IMR-90 (cell line): ENCODE data around the gene PROZ. TPM values are rescaled to one million over a fixed set of nuclear protein-coding genes. Genes with fewer than 3 reads are reported as not detected.

Experiments used
- ATAC-seq: fragments of 200-7000 bp; cut with Tn5 transposase; 2 replicates; pipeline ENCODE4 v1.9.1; 2020; ENCODE audit warnings: low read depth, mild to moderate bottlenecking, moderate library complexity
- BruUV-seq: library from RNA; stranded (reverse); fragments of 400-500 nt; replicated peaks from 2 replicates; lab custom pipeline; 2021; lab: Mats Ljungman, UMichigan
- CTCF ChIA-PET: fragments of 300-600 bp; formaldehyde crosslinking; extraction: SDS; loops from one replicate; lab custom pipeline; 2021; ENCODE audit warnings: antibody characterized with exemption; lab: Yijun Ruan, JAX
- POLR2A ChIA-PET: fragments of 300-600 bp; sonication (Branson Sonifier 250); formaldehyde crosslinking; loops from one replicate; lab custom pipeline; 2022; ENCODE audit warnings: antibody characterized with exemption; ENCODE audit not compliant: unreplicated experiment; lab: Charles Lee
- DNase-seq: peaks from one replicate; pipeline ENCODE4 v3.0.0; 2013
- H2AFZ ChIP-seq: replicated peaks from 2 replicates; pipeline ENCODE3; 2013; ENCODE audit warnings: low read length, mild to moderate bottlenecking; ENCODE audit not compliant: poor library complexity
- H2AK5ac ChIP-seq: 2 replicates; pipeline ENCODE4 v1.6.1; 2013; ENCODE audit warnings: low read depth, low read length, inconsistent platforms
- H2AK9ac ChIP-seq: replicated peaks from 2 replicates; pipeline ENCODE3; 2013; ENCODE audit warnings: mild to moderate bottlenecking, low read depth, low read length, moderate library complexity; ENCODE audit not compliant: poor library complexity
- H2BK120ac ChIP-seq: 2 replicates; pipeline ENCODE4 v1.6.1; 2013; ENCODE audit warnings: low read depth, low read length, inconsistent platforms
- H2BK15ac ChIP-seq: 3 replicates; pipeline ENCODE4 v1.6.1; 2013; ENCODE audit warnings: low read depth, low read length, inconsistent platforms
- H2BK20ac ChIP-seq: 2 replicates; pipeline ENCODE4 v1.6.1; 2013; ENCODE audit warnings: low read depth, mild to moderate bottlenecking, inconsistent platforms, low read length, moderate library complexity
- H2BK5ac ChIP-seq: 2 replicates; pipeline ENCODE4 v1.6.1; 2013; ENCODE audit warnings: mild to moderate bottlenecking, low read depth, low read length, inconsistent platforms; ENCODE audit not compliant: poor library complexity, severe bottlenecking
- H3K14ac ChIP-seq: replicated peaks from 2 replicates; pipeline ENCODE4 v1.6.1; 2013; ENCODE audit warnings: low read depth, low read length, inconsistent platforms
- H3K18ac ChIP-seq: 2 replicates; pipeline ENCODE4 v1.6.1; 2013; ENCODE audit warnings: low read depth, low read length, control low read depth
- H3K23ac ChIP-seq: 2 replicates; pipeline ENCODE4 v1.6.1; 2013; ENCODE audit warnings: low read depth, low read length, inconsistent platforms
- H3K27ac ChIP-seq: 2 replicates; pipeline ENCODE4 v1.5.1; 2013; ENCODE audit warnings: mild to moderate bottlenecking, control low read depth, low read length; ENCODE audit not compliant: insufficient read depth
- H3K27me3 ChIP-seq: 2 replicates; pipeline ENCODE4 v1.6.1; 2013; ENCODE audit warnings: low read length; ENCODE audit not compliant: control insufficient read depth, insufficient read depth
- H3K36me3 ChIP-seq: 2 replicates; pipeline ENCODE4 v1.6.1; 2013; ENCODE audit warnings: low read length, mixed read lengths; ENCODE audit not compliant: control insufficient read depth, insufficient read depth
- H3K4ac ChIP-seq: 2 replicates; pipeline ENCODE4 v1.6.1; 2013; ENCODE audit warnings: low read depth, low read length, inconsistent platforms
- H3K4me1 ChIP-seq: 2 replicates; pipeline ENCODE4 v1.6.1; 2013; ENCODE audit warnings: low read length, mixed read lengths; ENCODE audit not compliant: control insufficient read depth, insufficient read depth
- H3K4me2 ChIP-seq: 2 replicates; pipeline ENCODE4 v1.6.1; 2013; ENCODE audit warnings: low read depth, mild to moderate bottlenecking, control low read depth, low read length, moderate library complexity
- H3K4me3 ChIP-seq: 2 replicates; pipeline ENCODE4 v1.5.1; 2013; ENCODE audit warnings: low read depth, mild to moderate bottlenecking, control low read depth, low read length, moderate library complexity; ENCODE audit not compliant: insufficient read depth
- H3K56ac ChIP-seq: 2 replicates; pipeline ENCODE4 v1.6.1; 2013; ENCODE audit warnings: low read length, inconsistent platforms; ENCODE audit not compliant: insufficient read depth; ENCODE audit errors: extremely low read depth
- H3K79me1 ChIP-seq, 2 experiments: 2 replicates each; pipeline ENCODE4 v1.6.1; 2013; ENCODE audit warnings: low read length in 2 of 2, inconsistent platforms in 1 of 2, low read depth in 1 of 2
- H3K9ac ChIP-seq: 2 replicates; pipeline ENCODE4 v1.6.1; 2013; ENCODE audit warnings: low read depth, low read length, control low read depth
- H3K9me1 ChIP-seq: 2 replicates; pipeline ENCODE4 v1.6.1; 2013; ENCODE audit warnings: low read length, inconsistent platforms; ENCODE audit not compliant: insufficient read depth
- H3K9me3 ChIP-seq: 2 replicates; pipeline ENCODE4 v1.6.1; 2013; ENCODE audit warnings: low read length; ENCODE audit not compliant: control insufficient read depth, insufficient read depth
- H4K20me1 ChIP-seq: 2 replicates; pipeline ENCODE4 v1.6.1; 2013; ENCODE audit warnings: low read length, inconsistent platforms; ENCODE audit not compliant: insufficient read depth
- H4K5ac ChIP-seq: 2 replicates; pipeline ENCODE4 v1.6.1; 2013; ENCODE audit warnings: mild to moderate bottlenecking, low read depth, low read length, control low read depth
- H4K8ac ChIP-seq, 2 experiments: 2 replicates each; pipeline ENCODE4 v1.6.1; 2013; ENCODE audit warnings: low read depth in 2 of 2, low read length in 2 of 2, control low read depth in 1 of 2, inconsistent platforms in 1 of 2
- H4K91ac ChIP-seq: 2 replicates; pipeline ENCODE4 v1.6.1; 2013; ENCODE audit warnings: low read depth, low read length, inconsistent platforms; ENCODE audit not compliant: insufficient read depth
- BHLHE40 ChIP-seq: fragments of 150-350 bp; IDR thresholded peaks from 2 replicates; pipeline ENCODE4 v1.6.1; 2016; ENCODE audit warnings: mild to moderate bottlenecking, low read depth, low read length
- CHD1 ChIP-seq: IDR thresholded peaks from 2 replicates; pipeline ENCODE4 v1.6.1; 2012; ENCODE audit warnings: low read depth, low read length, improper control_type of control experiment
- MXI1 ChIP-seq: IDR thresholded peaks from 2 replicates; pipeline ENCODE4 v1.6.1; 2012; ENCODE audit warnings: low read depth, mild to moderate bottlenecking, low read length, moderate library complexity, borderline replicate concordance
- SMC3 ChIP-seq: fragments of 150-350 bp; IDR thresholded peaks from 2 replicates; pipeline ENCODE4 v1.6.1; 2016; ENCODE audit warnings: low read depth, mild to moderate bottlenecking, antibody characterized with exemption, low read length, moderate library complexity
- USF2 ChIP-seq: fragments of 150-350 bp; IDR thresholded peaks from 2 replicates; pipeline ENCODE4 v1.6.1; 2017; ENCODE audit warnings: mild to moderate bottlenecking, antibody characterized with exemption, low read length, low read depth
- WGBS, 2 experiments: methylation state at CpG; one replicate each; pipeline versions ENCODE4 v1.1.5 to v1.1.7; 2013; ENCODE audit warnings: missing lambda C conversion rate in 2 of 2; ENCODE audit not compliant: insufficient read length in 1 of 2; ENCODE audit errors: extremely low coverage in 2 of 2; 5-methylcytosine and 5-hydroxymethylcytosine counted together
- dilution Hi-C: fragments of 300-500 bp; cut with HindIII; formaldehyde crosslinking; loops from one replicate; pipeline ENCODE4 v1.14.3; 2018; ENCODE audit warnings: low sequenced_read_pairs; ENCODE audit not compliant: unreplicated experiment
- in situ Hi-C: fragments of 300-500 bp; cut with MboI; formaldehyde crosslinking; loops from 3 replicates; pipeline ENCODE4 v1.14.3; 2019; ENCODE audit warnings: low sequenced_read_pairs, inconsistent platforms, mixed read lengths
- intact Hi-C: fragments of 100-400 bp; cut with micrococcal nuclease; formaldehyde crosslinking; loops from 2 replicates; pipeline ENCODE4 v1.10.0; 2022
- polyA plus RNA-seq, 3 experiments: library from polyadenylated mRNA; depleted of rRNA; stranded (reverse); fragments of >200 nt; gene quantifications; 2 replicates each; pipeline ENCODE4 v1.2.3, GENCODE V29; 2012; ENCODE audit warnings: low replicate concordance in 1 of 3
- total RNA-seq: library from RNA; depleted of rRNA; stranded (reverse); fragments of >200 nt; gene quantifications from 2 replicates; pipeline ENCODE4 v1.2.3, GENCODE V29; 2012

PROZ gene
- total and polyA plus RNA-seq, 2 of the 4 experiments (the other 2 are of a cell fraction) = not detected

- H3K27ac ChIP-seq = no peak overlapping the region
- no peak overlapping the region for H3K56ac ChIP-seq
- DNase-seq = no peak
- no peak overlapping the region for H3K4me3 ChIP-seq
- H4K20me1 ChIP-seq = no peaks in the 10 kb centered on the region
- H4K5ac ChIP-seq = no peak overlapping the region; the same call in 1 of the 2 replicates
- H3K9ac ChIP-seq = no peak overlapping the region
- no peak overlapping the region for H2AK9ac ChIP-seq
- H3K4ac ChIP-seq = no peak overlapping the region
- BruUV-seq = no TSS peak
- no peak overlapping the region for H2BK120ac ChIP-seq
- peaks cover 14% of the 10 kb centered on the region for H3K27me3 ChIP-seq
- no peak overlapping the region for H2AK5ac ChIP-seq
- no peak overlapping the region for H3K4me2 ChIP-seq
- in situ Hi-C loops (no loop called here), dilution Hi-C loops (no loop called here), intact Hi-C loops (no loop called here)
- H3K9me1 ChIP-seq = no peaks in the 10 kb centered on the region
- H2BK20ac ChIP-seq = no peak overlapping the region
- H3K9me3 ChIP-seq = no peaks in the 10 kb centered on the region
- H2AFZ ChIP-seq = peak overlapping the region; percentile 73
- no peak overlapping the region for H2BK5ac ChIP-seq
- H3K79me1 ChIP-seq = no peaks in the 10 kb centered on the region
- no peaks in the 10 kb centered on the region for H3K36me3 ChIP-seq
- ChIA-PET POLR2A (no interaction called here), CTCF (no interaction called here)
- H3K4me1 ChIP-seq = no peaks in the 10 kb centered on the region
- no peak overlapping the region for H4K8ac ChIP-seq
- H4K91ac ChIP-seq = no peak overlapping the region
- H3K14ac ChIP-seq = no peak overlapping the region
- ATAC-seq = peak; percentile 11; the same call in 1 of the 2 replicates
- H2BK15ac ChIP-seq = no peak overlapping the region
- 91% methylated on average over 10 of the region's 60 CpGs; no CpG with 5 or more reads in 1 of the 2 experiments for WGBS, 2 experiments
- H3K23ac ChIP-seq = no peak overlapping the region
- H3K18ac ChIP-seq = no peak overlapping the region
- TF ChIP-seq MXI1 (no peak), BHLHE40 (no peak), SMC3 (no peak), CHD1 (no peak), USF2 (no peak)
Measured at GRCh38 chr13:113129921-113130750, 28.3 kb upstream of the PROZ start.
